Keratinocyte (primary cell): ENCODE results near the gene RCN2.

ENCODE experiments used
- EZH2 ChIP-seq: IDR thresholded peaks from one replicate; pipeline ENCODE4 v1.6.1; 2012; ENCODE audit warnings: inconsistent platforms, mild to moderate bottlenecking, low read length, moderate library complexity
- TF ChIP-seq, protein P1 (sequence below), 3 experiments: IDR thresholded peaks in 1 of 3; conservative IDR thresholded peaks in 1 of 3; optimal IDR thresholded peaks in 1 of 3; 2 replicates in 2 of 3; 3 replicates in 1 of 3; pipeline versions ENCODE3 to v1.5.1; 2011; ENCODE audit warnings: low read length in 3 of 3, mild to moderate bottlenecking in 3 of 3, moderate library complexity in 2 of 3, control low read depth in 1 of 3, inconsistent platforms in 1 of 3; ENCODE audit not compliant: insufficient read depth in 2 of 3; ENCODE audit errors: extremely low read depth in 1 of 3

DNA sequence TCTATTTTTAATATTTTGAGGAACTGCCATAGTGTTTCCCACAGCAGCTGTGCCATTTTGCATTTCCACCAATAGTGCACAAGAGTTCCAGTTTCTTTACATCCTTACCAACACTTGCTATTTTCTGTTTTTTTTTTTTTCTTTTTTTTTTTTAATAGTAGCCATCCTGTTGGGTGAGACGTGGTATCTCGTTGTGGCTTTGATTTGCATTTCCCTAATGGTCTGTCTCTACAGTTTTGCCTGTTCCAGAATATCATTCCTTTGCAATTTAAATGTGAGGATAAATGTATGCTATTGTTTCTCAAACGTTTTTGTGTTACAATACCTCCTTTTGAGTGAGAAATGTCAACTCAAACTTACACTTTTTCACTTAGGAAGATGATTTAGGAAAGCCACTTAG, 22.4 kb downstream of the RCN2 start:
- TF ChIP-seq, protein P1, sequence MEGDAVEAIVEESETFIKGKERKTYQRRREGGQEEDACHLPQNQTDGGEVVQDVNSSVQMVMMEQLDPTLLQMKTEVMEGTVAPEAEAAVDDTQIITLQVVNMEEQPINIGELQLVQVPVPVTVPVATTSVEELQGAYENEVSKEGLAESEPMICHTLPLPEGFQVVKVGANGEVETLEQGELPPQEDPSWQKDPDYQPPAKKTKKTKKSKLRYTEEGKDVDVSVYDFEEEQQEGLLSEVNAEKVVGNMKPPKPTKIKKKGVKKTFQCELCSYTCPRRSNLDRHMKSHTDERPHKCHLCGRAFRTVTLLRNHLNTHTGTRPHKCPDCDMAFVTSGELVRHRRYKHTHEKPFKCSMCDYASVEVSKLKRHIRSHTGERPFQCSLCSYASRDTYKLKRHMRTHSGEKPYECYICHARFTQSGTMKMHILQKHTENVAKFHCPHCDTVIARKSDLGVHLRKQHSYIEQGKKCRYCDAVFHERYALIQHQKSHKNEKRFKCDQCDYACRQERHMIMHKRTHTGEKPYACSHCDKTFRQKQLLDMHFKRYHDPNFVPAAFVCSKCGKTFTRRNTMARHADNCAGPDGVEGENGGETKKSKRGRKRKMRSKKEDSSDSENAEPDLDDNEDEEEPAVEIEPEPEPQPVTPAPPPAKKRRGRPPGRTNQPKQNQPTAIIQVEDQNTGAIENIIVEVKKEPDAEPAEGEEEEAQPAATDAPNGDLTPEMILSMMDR (optimal IDR thresholded peaks at IDR 0.05 in 1 of 3, IDR thresholded peaks at IDR 0.05 in 1 of 3, conservative IDR thresholded peaks at IDR 0.05 in 1 of 3; ENCODE audit: extremely low read depth in 1 of 3, insufficient read depth in 2 of 3, low read length in 3 of 3) = no peak
- TF ChIP-seq EZH2 = no peak
